GM23248 (cell line): ENCODE data around the gene ZNF208. TPM values are rescaled to one million over a fixed set of nuclear protein-coding genes. Genes with fewer than 3 reads are reported as not detected.

ENCODE experiments used
- DNase-seq: peaks from one replicate; pipeline ENCODE4 v3.0.0-alpha.2; 2015
- H2AFZ ChIP-seq: fragments of 200-600 bp; sonication (generic); 2 replicates; pipeline ENCODE4 v1.6.1; 2016; ENCODE audit warnings: antibody characterized with exemption
- H3F3A ChIP-seq: fragments of 200-600 bp; sonication (generic); 2 replicates; pipeline ENCODE4 v1.6.1; 2016; ENCODE audit warnings: mild to moderate bottlenecking, antibody characterized with exemption, mixed run types; ENCODE audit not compliant: insufficient read depth
- H3K27ac ChIP-seq: fragments of 200-600 bp; sonication (generic); 2 replicates; pipeline ENCODE4 v1.5.1; 2016; ENCODE audit warnings: mild to moderate bottlenecking
- H3K27me3 ChIP-seq: fragments of 200-600 bp; sonication (generic); replicated peaks from 2 replicates; pipeline ENCODE4 v1.6.1; 2016; ENCODE audit warnings: mild to moderate bottlenecking; ENCODE audit not compliant: insufficient read depth
- H3K36me3 ChIP-seq: fragments of 200-600 bp; sonication (generic); 2 replicates; pipeline ENCODE4 v1.6.1; 2016; ENCODE audit warnings: low read depth, mild to moderate bottlenecking
- H3K4me1 ChIP-seq: fragments of 200-600 bp; sonication (generic); 2 replicates; pipeline ENCODE4 v1.6.1; 2016; ENCODE audit warnings: mild to moderate bottlenecking; ENCODE audit not compliant: insufficient read depth
- H3K4me2 ChIP-seq: fragments of 200-600 bp; sonication (generic); one replicate; pipeline ENCODE4 v1.6.1; 2016; ENCODE audit warnings: mild to moderate bottlenecking; ENCODE audit not compliant: unreplicated experiment
- H3K4me3 ChIP-seq: fragments of 200-600 bp; sonication (generic); 2 replicates; pipeline ENCODE4 v1.5.1; 2016; ENCODE audit warnings: mild to moderate bottlenecking
- H3K79me2 ChIP-seq: fragments of 200-600 bp; sonication (generic); 2 replicates; pipeline ENCODE4 v1.6.1; 2016; ENCODE audit warnings: mild to moderate bottlenecking; ENCODE audit not compliant: insufficient read depth
- H3K9ac ChIP-seq: fragments of 200-600 bp; sonication (generic); 2 replicates; pipeline ENCODE4 v1.6.1; 2016; ENCODE audit warnings: mild to moderate bottlenecking
- H3K9me2 ChIP-seq: fragments of 200-600 bp; sonication (generic); 2 replicates; pipeline ENCODE4 v1.6.1; 2016; ENCODE audit warnings: mixed run types, mild to moderate bottlenecking, moderate library complexity; ENCODE audit not compliant: insufficient read depth
- H3K9me3 ChIP-seq: fragments of 200-600 bp; sonication (generic); one replicate; pipeline ENCODE4 v1.6.1; 2017; ENCODE audit warnings: low read depth
- H4K20me1 ChIP-seq: fragments of 200-600 bp; sonication (generic); 2 replicates; pipeline ENCODE4 v1.6.0; 2016; ENCODE audit not compliant: insufficient read depth
- EZH2 ChIP-seq: fragments of 200-600 bp; sonication (generic); IDR thresholded peaks from 2 replicates; pipeline ENCODE4 v1.6.1; 2018; ENCODE audit warnings: antibody characterized with exemption, mild to moderate bottlenecking; ENCODE audit not compliant: insufficient read depth, poor library complexity, severe bottlenecking
- EZH2phosphoT487 ChIP-seq: fragments of 200-600 bp; sonication (generic); IDR thresholded peaks from 2 replicates; pipeline ENCODE4 v1.6.1; 2018; ENCODE audit warnings: antibody characterized with exemption, moderate library complexity, mild to moderate bottlenecking, low read depth; ENCODE audit not compliant: insufficient read depth
- whole genome bisulfite sequencing, 2 experiments: methylation state at CpG; one replicate each; pipeline ENCODE4 v1.1.6; 2015 to 2017; ENCODE audit warnings: low lambda C conversion rate in 2 of 2, low coverage in 1 of 2; ENCODE audit errors: missing lambda C conversion rate in 2 of 2; 5-methylcytosine and 5-hydroxymethylcytosine counted together
- in situ Hi-C: fragments of 300-500 bp; cut with MboI; formaldehyde crosslinking; loops from 2 replicates; pipeline ENCODE4 v1.15.0; 2020
- polyA plus RNA-seq: library from polyadenylated mRNA; unstranded; fragments of >200 nt; fragmentation: Nextera tagmentation; extraction: Ambion mirVana; gene quantifications from 2 replicates; pipeline ENCODE4 v1.2.1, GENCODE V29; 2016
- total RNA-seq: library from RNA; depleted of rRNA; stranded (reverse); fragments of >200 nt; shearing (Covaris generic); gene quantifications from 2 replicates; pipeline ENCODE4 v1.2.3, GENCODE V29; 2014

Gene ZNF208
- total and polyA plus RNA-seq, 2 experiments from 2014 or later = under 0.01 TPM; not detected in 1

GRCh38 chr19:21970466-21970865 lies 40.3 kb downstream of the ZNF208 start:
- Histone ChIP-seq H3K27ac (no peak overlapping the region), H3K9ac (no peak overlapping the region), H3K4me3 (no peak overlapping the region), H2AFZ (no peak overlapping the region), H3K9me2 (no peaks in the 10 kb centered on the region), H3F3A (no peaks in the 10 kb centered on the region), H3K4me2 (no peak overlapping the region), H3K4me1 (no peaks in the 10 kb centered on the region), H3K9me3 (peaks cover 12% of the 10 kb centered on the region), H3K79me2 (no peaks in the 10 kb centered on the region), H4K20me1 (no peaks in the 10 kb centered on the region), H3K36me3 (no peaks in the 10 kb centered on the region), H3K27me3 (no peaks in the 10 kb centered on the region)
- 30 to 36% methylated on average over 1 of the region's 1 CpG for WGBS, 2 experiments
- in situ Hi-C loops = no loop called here
- no peak for DNase-seq
- TF ChIP-seq EZH2 (no peak), EZH2phosphoT487 (no peak)

- no peak overlapping the region for H2AFZ ChIP-seq
- H3K9ac ChIP-seq = no peak overlapping the region
- no peaks in the 10 kb centered on the region for H3F3A ChIP-seq
- H3K9me3 ChIP-seq = no peaks in the 10 kb centered on the region
- TF ChIP-seq EZH2 (no peak), EZH2phosphoT487 (no peak)
- H3K4me3 ChIP-seq = no peak overlapping the region
- no peaks in the 10 kb centered on the region for H3K27me3 ChIP-seq
- H3K27ac ChIP-seq = no peak overlapping the region
- no peaks in the 10 kb centered on the region for H3K4me1 ChIP-seq
- in situ Hi-C loops = no loop called here
- no peak overlapping the region for H3K4me2 ChIP-seq
- no peaks in the 10 kb centered on the region for H3K9me2 ChIP-seq
- no peaks in the 10 kb centered on the region for H4K20me1 ChIP-seq
- no peaks in the 10 kb centered on the region for H3K36me3 ChIP-seq
- no peaks in the 10 kb centered on the region for H3K79me2 ChIP-seq
- DNase-seq = no peak
- 24 to 35% methylated on average over 8 of the region's 8 CpGs for WGBS, 2 experiments
These were observed 63.0 kb downstream of the ZNF208 start for GRCh38 chr19:21947775-21948174.

GRCh38 chr19:21940684-21941083 lies 70.1 kb downstream of the ZNF208 start:
- Histone ChIP-seq H4K20me1 (no peaks in the 10 kb centered on the region), H3K9me2 (no peaks in the 10 kb centered on the region), H3K79me2 (no peaks in the 10 kb centered on the region), H3K9ac (no peak overlapping the region), H3K9me3 (peaks cover 5% of the 10 kb centered on the region), H3F3A (no peaks in the 10 kb centered on the region), H3K27ac (no peak overlapping the region), H3K27me3 (no peaks in the 10 kb centered on the region), H2AFZ (no peak overlapping the region), H3K4me1 (no peaks in the 10 kb centered on the region), H3K36me3 (no peaks in the 10 kb centered on the region), H3K4me3 (no peak overlapping the region), H3K4me2 (no peak overlapping the region)
- TF ChIP-seq EZH2 (no peak), EZH2phosphoT487 (no peak)
- DNase-seq = no peak
- WGBS, 2 experiments = 49 to 57% methylated on average over 27 to 30 of the region's 30 CpGs
- in situ Hi-C loops = no loop called here

- no peak for TF ChIP-seq EZH2
- TF ChIP-seq EZH2phosphoT487 = no peak
- Histone ChIP-seq H3K27me3 (no peaks in the 10 kb centered on the region), H3K27ac (no peak overlapping the region), H3F3A (no peaks in the 10 kb centered on the region), H4K20me1 (no peaks in the 10 kb centered on the region), H3K79me2 (no peaks in the 10 kb centered on the region), H2AFZ (no peak overlapping the region), H3K4me1 (no peaks in the 10 kb centered on the region), H3K9me2 (no peaks in the 10 kb centered on the region), H3K9ac (no peak overlapping the region), H3K9me3 (no peaks in the 10 kb centered on the region), H3K4me2 (no peak overlapping the region), H3K36me3 (no peaks in the 10 kb centered on the region), H3K4me3 (no peak overlapping the region)
- no peak for DNase-seq
- WGBS, 2 experiments = 35 to 37% methylated on average over 4 of the region's 4 CpGs
- in situ Hi-C loops = no loop called here
These were observed 76.2 kb downstream of the ZNF208 start for GRCh38 chr19:21934593-21934992.

- Histone ChIP-seq H3F3A (no peaks in the 10 kb centered on the region), H3K4me2 (no peak overlapping the region), H4K20me1 (no peaks in the 10 kb centered on the region), H3K4me3 (no peak overlapping the region), H3K27ac (no peak overlapping the region), H3K4me1 (no peaks in the 10 kb centered on the region), H3K36me3 (no peaks in the 10 kb centered on the region), H3K9me2 (no peaks in the 10 kb centered on the region), H3K79me2 (no peaks in the 10 kb centered on the region), H3K9me3 (no peaks in the 10 kb centered on the region), H2AFZ (no peak overlapping the region), H3K27me3 (no peaks in the 10 kb centered on the region), H3K9ac (no peak overlapping the region)
- in situ Hi-C loops = no loop called here
- TF ChIP-seq EZH2 = no peak
- TF ChIP-seq EZH2phosphoT487 = no peak
- DNase-seq = no peak
- WGBS, 2 experiments = 72 to 81% methylated on average over 5 of the region's 5 CpGs
These were observed 76.6 kb downstream of the ZNF208 start for GRCh38 chr19:21934131-21934530.
